UCSD-AML1 (cell line): ENCODE results near the gene LDB3.
"Not testable (repeated sequence)": the region's sequence is repeated elsewhere in the genome, so short reads cannot be mapped to it uniquely, and the experiment has no call there.

ENCODE experiments used
- DNase-seq: peaks from one replicate; lab custom pipeline; 2025; ENCODE audit not compliant: unreplicated experiment; lab: John Stamatoyannopoulos, UW

Gene LDB3

DNA sequence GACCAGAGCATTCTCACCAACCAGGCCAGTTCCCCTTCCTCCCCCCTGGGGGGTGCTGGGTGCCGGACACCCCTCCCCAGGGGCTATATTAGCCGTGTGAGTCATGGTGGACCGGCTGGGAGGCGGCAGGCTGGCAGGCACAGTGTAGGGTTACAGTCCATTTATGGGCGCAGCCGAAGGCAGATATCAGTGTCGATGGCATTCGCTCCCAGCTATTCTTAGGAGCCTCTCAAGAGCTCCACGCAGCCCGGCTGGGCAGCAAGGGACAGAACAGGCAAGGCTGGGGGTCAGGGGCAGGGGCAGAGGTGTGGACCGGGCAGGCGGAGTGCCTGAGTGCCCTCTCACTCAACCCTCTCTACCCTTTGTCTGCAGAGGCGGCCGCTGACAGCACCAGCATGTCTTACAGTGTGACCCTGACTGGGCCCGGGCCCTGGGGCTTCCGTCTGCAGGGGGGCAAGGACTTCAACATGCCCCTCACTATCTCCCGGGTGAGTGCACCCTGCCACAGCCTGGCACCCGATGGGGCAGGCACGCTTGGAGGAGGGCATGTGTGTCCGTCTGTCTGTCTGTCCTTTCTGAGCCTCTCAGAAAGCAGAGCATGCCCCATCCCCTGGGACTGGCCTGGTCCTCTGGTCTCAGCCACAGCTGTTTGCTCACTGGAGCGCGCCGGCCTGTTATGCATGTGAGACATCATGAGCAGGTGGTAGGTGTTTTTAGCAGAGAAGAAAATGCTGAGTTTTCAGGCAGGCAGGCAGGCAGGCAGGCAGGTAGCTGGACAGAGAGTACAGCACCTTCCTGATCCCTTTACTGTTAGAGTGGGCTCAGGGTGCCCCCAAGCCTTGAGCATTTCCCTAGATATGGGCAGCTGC is at the start of gene LDB3:
Gene LDB3 (plus strand): TSS at position 215 of the 869 bp plus-strand sequence. CDS start 181 bp downstream, at position 396.
- DNase-seq: no peak

DNA sequence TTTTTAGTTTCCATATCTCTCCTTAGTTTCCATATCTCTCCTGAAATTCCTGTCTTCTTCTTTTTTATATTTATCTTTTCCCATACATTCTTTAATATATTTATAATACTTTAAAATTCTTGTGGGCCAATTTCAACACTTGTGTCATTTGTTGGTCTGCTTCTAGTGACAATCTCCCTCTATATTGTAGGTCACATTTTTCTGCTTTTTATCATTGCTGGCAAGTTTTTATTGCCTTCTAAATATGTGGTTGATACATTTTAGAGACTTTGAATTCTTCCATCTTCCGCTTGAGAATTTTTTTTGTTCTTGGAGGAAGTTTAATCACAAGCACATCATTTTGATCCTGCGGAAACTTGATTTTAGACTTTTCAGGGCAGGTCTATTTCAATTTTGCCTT is 40.0 kb upstream of the LDB3 start:
- no peak for DNase-seq

- DNase-seq: no peak
Observed at GRCh38 chr10:86630079-86630478, 38.2 kb upstream of the LDB3 start.

GRCh38 chr10:86632009-86632800 is 36.1 kb upstream of the LDB3 start:
- no peak for DNase-seq

- DNase-seq: no peak
Observed at GRCh38 chr10:86632951-86633350, 35.4 kb upstream of the LDB3 start.

DNA sequence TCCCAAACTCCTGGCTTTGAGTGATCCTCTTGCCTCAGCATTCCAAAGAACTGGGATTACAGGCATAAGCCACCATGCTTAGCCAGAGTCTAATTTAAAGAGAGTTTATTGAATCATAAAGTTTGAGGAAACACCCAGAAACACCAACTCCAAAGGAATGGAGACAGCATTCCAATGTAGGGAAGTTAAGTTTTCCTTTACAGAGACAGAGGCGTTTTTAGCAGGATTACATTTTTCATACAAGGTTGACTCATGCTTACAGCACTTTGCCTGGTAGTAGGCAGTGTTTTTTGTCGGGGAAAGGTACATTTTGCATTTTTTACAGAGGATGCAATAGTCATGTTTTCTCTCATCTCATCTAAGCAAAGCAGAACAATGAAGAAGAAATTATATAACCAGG is 32.9 kb upstream of the LDB3 start:
- DNase-seq: no peak

- DNase-seq: no peak
Observed at GRCh38 chr10:86636311-86636710, 32.0 kb upstream of the LDB3 start.

DNA sequence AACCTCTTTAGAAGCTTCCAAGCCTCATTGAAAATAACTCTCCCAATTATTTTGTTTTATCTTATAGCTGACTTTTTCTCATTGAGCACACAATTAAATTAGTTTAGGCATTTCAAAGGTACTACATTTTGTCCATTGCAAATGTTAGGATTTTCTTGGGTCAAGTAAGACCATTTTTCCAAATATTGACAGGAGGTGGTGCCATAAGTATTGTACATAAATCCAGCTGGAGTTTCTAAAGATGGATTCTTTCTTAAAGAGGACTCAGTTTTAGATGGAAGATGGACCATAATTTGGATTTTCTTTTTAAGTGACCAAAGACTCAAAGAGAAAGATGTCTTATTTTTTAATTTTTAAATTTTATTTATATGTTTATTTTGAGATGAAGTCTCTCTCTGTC is 26.3 kb upstream of the LDB3 start:
- no peak for DNase-seq

DNA sequence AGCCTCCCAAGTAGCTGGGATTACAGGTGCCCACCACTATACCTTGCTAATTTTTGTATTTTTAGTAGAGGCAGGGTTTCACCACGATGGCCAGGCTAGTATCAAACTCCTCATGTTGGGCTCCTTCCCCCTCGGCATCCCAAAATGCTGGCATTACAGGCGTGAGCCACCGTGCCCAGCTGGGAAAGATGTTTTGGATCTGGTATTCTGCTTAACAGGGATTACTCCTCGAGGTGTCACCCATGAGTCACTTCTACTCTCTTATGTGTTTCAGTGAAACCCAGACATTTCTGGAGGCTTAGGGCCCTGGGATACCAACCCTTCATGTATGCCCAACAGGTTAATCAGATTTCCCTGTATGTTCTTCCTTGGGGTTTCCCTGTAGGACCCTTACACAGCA is 25.8 kb upstream of the LDB3 start:
- DNase-seq: no peak

DNA sequence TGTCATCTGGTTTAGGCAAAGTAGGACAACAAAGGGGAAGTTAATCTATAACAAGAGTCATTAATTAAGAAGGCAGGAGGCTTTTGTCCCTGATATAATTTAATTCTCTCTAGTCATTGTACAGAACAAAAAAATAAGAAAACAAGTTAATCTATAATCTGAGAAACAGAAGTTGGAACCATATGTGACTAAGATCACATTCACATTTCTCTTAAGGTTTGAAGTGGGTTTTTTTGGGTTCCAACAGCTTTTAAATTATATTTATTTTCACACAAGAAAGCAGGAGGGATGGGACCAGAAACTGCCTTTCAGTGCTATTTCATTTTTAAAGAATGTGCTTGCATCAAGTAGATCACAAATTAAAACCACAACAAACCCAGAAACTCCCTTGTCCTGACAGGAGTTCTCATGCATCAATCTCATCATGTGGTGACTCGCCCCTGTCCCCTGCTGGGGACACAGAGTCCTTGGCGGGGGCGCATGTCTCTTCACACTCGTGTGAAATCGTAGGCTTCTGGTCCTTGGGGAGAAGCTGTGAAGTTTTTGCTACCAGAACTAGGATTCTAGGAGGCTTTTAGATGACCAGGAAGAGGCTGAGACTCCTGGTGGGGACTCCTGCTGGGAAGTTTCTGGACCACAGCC is 24.0 kb upstream of the LDB3 start:
- DNase-seq: no peak

- DNase-seq: no peak
Observed at GRCh38 chr10:86644794-86645445, 23.4 kb upstream of the LDB3 start.

- not testable (repeated sequence) for DNase-seq
Observed at GRCh38 chr10:86645621-86646165, 22.6 kb upstream of the LDB3 start.

- no peak for DNase-seq
Observed at GRCh38 chr10:86646532-86646931, 21.8 kb upstream of the LDB3 start.

- no peak for DNase-seq
Observed at GRCh38 chr10:86646933-86647332, 21.4 kb upstream of the LDB3 start.

- no peak for DNase-seq
Observed at GRCh38 chr10:86647773-86648703, 20.3 kb upstream of the LDB3 start.

DNA sequence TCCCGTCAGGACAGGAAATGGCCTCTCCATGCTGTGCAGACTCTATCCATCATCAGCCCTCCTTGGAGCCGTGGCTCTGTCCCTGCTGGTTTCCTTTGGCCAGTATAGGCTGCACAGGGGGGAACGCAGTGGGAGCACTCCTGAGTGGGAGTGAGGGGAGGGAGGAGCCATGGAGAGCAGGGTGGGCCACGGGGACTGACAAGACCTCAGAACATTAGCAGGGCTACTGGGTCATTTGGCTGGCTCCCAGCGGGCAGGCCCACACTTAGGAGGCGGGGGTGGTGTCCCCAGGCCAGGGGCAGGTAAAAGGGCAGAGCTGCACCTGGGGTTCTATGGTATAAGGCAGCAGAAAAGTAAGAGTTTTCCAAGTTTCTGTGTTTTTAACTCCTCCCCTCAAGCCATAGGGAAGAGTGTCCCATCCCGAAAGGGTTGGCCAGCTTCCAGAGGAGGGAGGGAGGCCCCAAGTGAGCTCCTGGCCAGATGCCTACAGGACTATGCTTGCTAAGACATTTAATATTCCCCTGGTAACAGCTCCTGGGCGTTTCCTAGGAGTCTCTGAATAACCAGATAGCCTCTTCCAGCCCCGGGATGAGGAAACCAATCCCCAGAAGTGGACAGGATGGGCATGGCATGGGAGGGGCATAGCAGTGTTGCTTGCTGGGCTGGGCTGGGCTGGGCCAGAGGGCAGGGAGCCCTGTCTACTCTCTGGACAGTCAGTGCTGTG is 19.4 kb upstream of the LDB3 start:
- no peak for DNase-seq

GRCh38 chr10:86649471-86650150 is 18.7 kb upstream of the LDB3 start:
- DNase-seq: no peak

- DNase-seq: no peak
Observed at GRCh38 chr10:86650151-86650550, 18.2 kb upstream of the LDB3 start.
